Measurements from ENCODE around the gene SAAL1. TPM values are rescaled to one million over a fixed set of nuclear protein-coding genes. Genes with fewer than 3 reads are reported as not detected.

The SAAL1 gene
- total RNA-seq, 5 donors from 2014 or later (not counting 1 experiment from before 2014, with no cell fraction given) = 17.2 to 22.5 (median 18.8) TPM

DNA sequence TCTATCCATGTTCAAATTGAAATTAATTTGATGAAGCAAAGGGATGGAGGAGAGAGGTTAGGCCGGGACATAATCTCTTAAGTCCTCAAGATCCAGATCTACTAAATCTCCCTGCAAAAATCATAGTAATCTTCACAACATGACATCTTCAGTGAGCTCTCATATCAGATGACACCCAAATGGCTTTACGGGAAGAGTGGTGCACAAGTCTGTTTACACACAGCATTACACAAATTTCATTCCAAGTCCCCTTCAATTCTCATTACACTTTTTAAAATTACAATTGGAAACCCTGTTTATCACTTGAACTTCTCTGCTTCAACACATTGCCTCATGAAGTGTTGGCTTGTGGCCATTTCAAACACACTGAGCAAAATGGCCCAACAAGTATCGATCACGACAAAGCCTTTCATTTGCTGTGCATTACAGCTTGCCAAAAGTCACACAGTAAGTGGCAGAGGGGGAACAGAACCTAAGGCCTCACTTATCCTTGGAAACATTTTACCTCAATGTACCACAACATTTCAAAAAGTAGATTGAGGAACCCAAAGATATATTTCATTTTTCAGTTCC lies 41.9 kb downstream of the SAAL1 start:
- Mint-ChIP-seq H3K9me3 (no peaks in the 10 kb centered on the region), H3K36me3 (peaks cover 11% of the 10 kb centered on the region), H3K27me3 (no peaks in the 10 kb centered on the region), H3K27ac (no peak overlapping the region), H3K4me3 (no peak overlapping the region), H3K4me1 (no peaks in the 10 kb centered on the region)
- Histone ChIP-seq H3K4me1 (ENCODE audit: control insufficient read depth in 1 of 2, extremely low read depth in 1 of 2, insufficient read depth in 2 of 2, low read length in 2 of 2) (no peaks in the 10 kb centered on the region), H3K9me3 (no peaks in the 10 kb centered on the region), H3K27me3 (replicated peaks in 1 of 2; ENCODE audit: control insufficient read depth in 2 of 2, extremely low read depth in 1 of 2, insufficient read depth in 2 of 2, low read length in 1 of 2) (no peaks in the 10 kb centered on the region), H3K27ac (ENCODE audit: low read length) (no peak overlapping the region), H3K36me3 (ENCODE audit: control insufficient read depth in 2 of 2, extremely low read depth in 1 of 2, insufficient read depth in 1 of 2, low read length in 1 of 2) (no peaks in the 10 kb centered on the region), H3K4me3 (ENCODE audit: control insufficient read depth in 1 of 2, extremely low read depth in 1 of 2, low read length in 1 of 2) (no peak overlapping the region)
- ChIA-PET POLR2A (interaction anchor here in 1 of 2 donors (0.6 kb wide), 1 partner anchor 10 kb away, joined by 5 read pairs; no protein-coding TSS in a partner anchor), CTCF (no interaction called here)
- ATAC-seq (replicated peaks in 1 of 4) = no peak
- WGBS (ENCODE audit: insufficient coverage) = 96% methylated on average over 3 of the region's 4 CpGs
- DNase-seq = no peak

DNA sequence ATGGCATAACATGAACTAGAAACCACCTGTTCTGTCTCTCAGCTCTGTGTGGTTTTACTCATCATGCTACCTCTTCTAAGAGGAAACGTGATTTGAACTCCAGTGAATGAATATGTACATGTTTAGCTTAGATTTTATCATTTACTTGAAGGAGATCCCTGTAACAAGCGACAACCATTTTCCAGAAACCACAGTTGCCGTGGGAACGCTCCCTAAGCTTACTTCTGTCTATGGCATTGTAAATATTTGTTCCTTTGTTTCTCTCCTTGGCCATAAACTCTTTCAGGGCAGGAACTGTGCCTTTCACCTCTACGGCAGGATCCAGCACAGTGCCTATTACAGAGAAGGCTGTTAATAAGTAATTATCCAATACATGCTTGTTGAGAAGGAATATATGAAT lies 42.8 kb downstream of the SAAL1 start:
- Mint-ChIP-seq H3K36me3 (peaks cover 4% of the 10 kb centered on the region), H3K4me1 (no peaks in the 10 kb centered on the region), H3K27me3 (no peaks in the 10 kb centered on the region), H3K27ac (no peak overlapping the region), H3K4me3 (no peak overlapping the region), H3K9me3 (no peaks in the 10 kb centered on the region)
- no peaks in the 10 kb centered on the region for H3K36me3 ChIP-seq (ENCODE audit: control insufficient read depth in 2 of 2, extremely low read depth in 1 of 2, insufficient read depth in 1 of 2, low read length in 1 of 2)
- no peaks in the 10 kb centered on the region for H3K27me3 ChIP-seq (replicated peaks in 1 of 2; ENCODE audit: control insufficient read depth in 2 of 2, extremely low read depth in 1 of 2, insufficient read depth in 2 of 2, low read length in 1 of 2)
- ATAC-seq (replicated peaks in 1 of 4) (no peak), DNase-seq (no peak)
- no peaks in the 10 kb centered on the region for H3K9me3 ChIP-seq
- no peak overlapping the region for H3K4me3 ChIP-seq (ENCODE audit: control insufficient read depth in 1 of 2, extremely low read depth in 1 of 2, low read length in 1 of 2)
- no peak overlapping the region for H3K27ac ChIP-seq (ENCODE audit: low read length)
- POLR2A ChIA-PET = interaction anchor here in 1 of 2 donors (0.6 kb wide), 2 partner anchors 9 to 26 kb away, joined by 3 to 5 read pairs; no protein-coding TSS in a partner anchor
- no CpG with 5 or more reads among the region's 5 CpGs for WGBS (ENCODE audit: insufficient coverage)
- CTCF ChIA-PET = interaction anchor here in 1 of 2 donors (0.6 kb wide), 1 partner anchor 1258 kb away, joined by 5 read pairs; no protein-coding TSS in a partner anchor
- H3K4me1 ChIP-seq (ENCODE audit: control insufficient read depth in 1 of 2, extremely low read depth in 1 of 2, insufficient read depth in 2 of 2, low read length in 2 of 2) = no peaks in the 10 kb centered on the region

DNA sequence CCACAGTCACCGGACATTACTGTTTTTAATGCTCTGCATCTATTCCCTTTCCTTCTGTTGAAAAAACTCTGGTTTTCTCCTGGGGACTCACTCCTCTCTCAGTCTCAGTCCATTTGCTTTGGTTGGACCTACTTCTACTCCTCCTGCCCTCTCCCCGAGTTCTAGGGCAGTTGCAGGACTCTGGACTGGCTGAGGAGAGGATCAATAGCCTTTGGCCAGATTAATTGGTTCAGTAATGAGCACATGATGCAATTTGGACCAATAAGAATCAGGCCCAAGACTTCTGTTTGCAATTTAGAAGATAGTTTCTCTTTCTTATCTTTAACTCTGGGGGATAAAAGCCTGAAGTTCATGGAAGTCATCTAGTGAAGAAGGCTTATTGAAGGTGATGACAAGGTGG lies 44.5 kb downstream of the SAAL1 start:
- no peaks in the 10 kb centered on the region for H3K27me3 ChIP-seq (replicated peaks in 1 of 2; ENCODE audit: control insufficient read depth in 2 of 2, extremely low read depth in 1 of 2, insufficient read depth in 2 of 2, low read length in 1 of 2)
- no peaks in the 10 kb centered on the region for H3K9me3 ChIP-seq
- WGBS (ENCODE audit: insufficient coverage) = 100% methylated on average over 1 of the region's 2 CpGs
- H3K27ac ChIP-seq (ENCODE audit: low read length) = no peak overlapping the region
- ATAC-seq (replicated peaks in 1 of 4) (no peak), DNase-seq (no peak)
- H3K27me3 Mint-ChIP-seq = no peaks in the 10 kb centered on the region
- ChIA-PET POLR2A (no interaction called here), CTCF (no interaction called here)
- no peak overlapping the region for H3K27ac Mint-ChIP-seq
- H3K36me3 ChIP-seq (ENCODE audit: control insufficient read depth in 2 of 2, extremely low read depth in 1 of 2, insufficient read depth in 1 of 2, low read length in 1 of 2) = no peaks in the 10 kb centered on the region
- H3K4me1 ChIP-seq (ENCODE audit: control insufficient read depth in 1 of 2, extremely low read depth in 1 of 2, insufficient read depth in 2 of 2, low read length in 2 of 2) = no peaks in the 10 kb centered on the region
- H3K36me3 Mint-ChIP-seq = peaks cover 4% of the 10 kb centered on the region
- H3K4me3 Mint-ChIP-seq = no peak overlapping the region
- no peaks in the 10 kb centered on the region for H3K9me3 Mint-ChIP-seq
- no peak overlapping the region for H3K4me3 ChIP-seq (ENCODE audit: control insufficient read depth in 1 of 2, extremely low read depth in 1 of 2, low read length in 1 of 2)
- H3K4me1 Mint-ChIP-seq = no peaks in the 10 kb centered on the region

DNA sequence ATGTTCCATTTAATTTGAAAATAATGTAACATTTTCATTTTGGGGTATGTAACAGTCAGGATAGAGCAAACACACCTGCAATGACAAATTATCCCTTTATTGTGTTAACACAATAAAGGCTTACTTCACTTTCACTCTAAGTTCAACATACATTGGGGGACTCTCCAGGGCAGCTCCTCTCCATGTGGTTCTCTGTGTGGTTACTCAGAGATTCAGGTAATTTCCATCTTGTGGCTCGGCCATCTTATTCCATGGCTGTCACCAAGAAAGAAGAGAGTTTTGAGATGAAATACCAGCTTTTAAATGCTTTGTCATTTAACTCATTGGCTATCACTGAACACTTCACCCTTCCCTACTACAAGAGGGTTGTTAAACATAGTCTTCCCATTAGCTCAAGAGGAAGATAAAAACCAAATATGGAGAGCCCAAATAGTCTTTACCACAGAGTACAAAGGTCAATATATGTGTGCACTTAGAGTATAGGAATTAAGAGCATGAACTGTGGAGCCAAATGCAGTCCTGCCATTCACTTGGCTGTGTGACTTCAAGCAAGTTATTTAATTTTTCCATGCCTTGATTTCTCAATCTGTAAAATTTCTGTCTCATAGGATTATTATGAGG lies 49.2 kb downstream of the SAAL1 start:
- peaks cover 3% of the 10 kb centered on the region for H3K36me3 Mint-ChIP-seq
- no peaks in the 10 kb centered on the region for H3K4me1 Mint-ChIP-seq
- H3K27ac Mint-ChIP-seq = no peak overlapping the region
- Histone ChIP-seq H3K4me1 (ENCODE audit: control insufficient read depth in 1 of 2, extremely low read depth in 1 of 2, insufficient read depth in 2 of 2, low read length in 2 of 2) (no peaks in the 10 kb centered on the region), H3K4me3 (ENCODE audit: control insufficient read depth in 1 of 2, extremely low read depth in 1 of 2, low read length in 1 of 2) (no peak overlapping the region), H3K27ac (ENCODE audit: low read length) (no peak overlapping the region), H3K9me3 (no peaks in the 10 kb centered on the region), H3K36me3 (ENCODE audit: control insufficient read depth in 2 of 2, extremely low read depth in 1 of 2, insufficient read depth in 1 of 2, low read length in 1 of 2) (no peaks in the 10 kb centered on the region), H3K27me3 (replicated peaks in 1 of 2; ENCODE audit: control insufficient read depth in 2 of 2, extremely low read depth in 1 of 2, insufficient read depth in 2 of 2, low read length in 1 of 2) (no peaks in the 10 kb centered on the region)
- ChIA-PET POLR2A (no interaction called here), CTCF (no interaction called here)
- no peaks in the 10 kb centered on the region for H3K9me3 Mint-ChIP-seq
- WGBS (ENCODE audit: insufficient coverage) = no CpG with 5 or more reads among the region's 1 CpG
- ATAC-seq (replicated peaks in 1 of 4) (no peak), DNase-seq (no peak)
- no peak overlapping the region for H3K4me3 Mint-ChIP-seq
- no peaks in the 10 kb centered on the region for H3K27me3 Mint-ChIP-seq

DNA sequence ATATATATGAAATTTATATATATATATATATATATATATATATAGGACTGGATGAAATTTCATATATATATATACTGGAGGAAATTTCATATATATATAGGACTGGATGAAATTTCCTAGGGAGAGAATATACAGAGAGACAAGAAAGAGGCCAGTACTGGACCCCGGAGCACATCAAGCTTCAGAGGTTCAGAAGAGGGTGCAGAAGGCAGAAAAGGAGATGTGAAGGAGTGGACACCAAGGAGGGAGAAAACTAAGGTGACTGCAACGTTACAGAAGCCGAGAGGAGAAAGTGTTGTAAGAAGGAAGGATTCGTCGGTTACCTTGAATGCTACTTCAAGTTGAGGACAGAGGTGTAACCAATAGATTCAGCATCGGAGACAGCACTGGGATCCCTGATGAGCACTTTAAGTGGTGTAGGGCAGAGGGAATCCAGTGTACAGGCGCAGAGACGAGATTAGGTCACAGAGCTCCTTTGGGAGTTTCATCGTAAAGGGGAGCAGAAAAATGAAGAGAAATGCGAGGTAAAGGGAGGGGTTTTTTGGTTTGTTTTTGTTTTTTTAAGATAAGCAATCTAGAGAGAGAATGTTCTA lies 51.3 kb downstream of the SAAL1 start:
- H3K4me1 ChIP-seq (ENCODE audit: control insufficient read depth in 1 of 2, extremely low read depth in 1 of 2, insufficient read depth in 2 of 2, low read length in 2 of 2) = no peaks in the 10 kb centered on the region
- 96% methylated on average over 9 of the region's 10 CpGs for WGBS (ENCODE audit: insufficient coverage)
- H3K27ac ChIP-seq (ENCODE audit: low read length) = no peak overlapping the region
- DNase-seq = no peak
- ATAC-seq (replicated peaks in 1 of 4) = no peak
- no peaks in the 10 kb centered on the region for H3K36me3 ChIP-seq (ENCODE audit: control insufficient read depth in 2 of 2, extremely low read depth in 1 of 2, insufficient read depth in 1 of 2, low read length in 1 of 2)
- H3K4me1 Mint-ChIP-seq = no peaks in the 10 kb centered on the region
- H3K27ac Mint-ChIP-seq = no peak overlapping the region
- no peaks in the 10 kb centered on the region for H3K27me3 ChIP-seq (replicated peaks in 1 of 2; ENCODE audit: control insufficient read depth in 2 of 2, extremely low read depth in 1 of 2, insufficient read depth in 2 of 2, low read length in 1 of 2)
- H3K4me3 Mint-ChIP-seq = no peak overlapping the region
- H3K9me3 Mint-ChIP-seq = no peaks in the 10 kb centered on the region
- ChIA-PET CTCF (interaction anchor here in 1 of 2 donors (0.7 kb wide), 1 partner anchor 1225 kb away, joined by 3 read pairs; no protein-coding TSS in a partner anchor), POLR2A (interaction anchor here in 1 of 2 donors (0.6 kb wide), 1 partner anchor 9 kb away, joined by 5 read pairs; no protein-coding TSS in a partner anchor)
- H3K9me3 ChIP-seq = no peaks in the 10 kb centered on the region
- H3K4me3 ChIP-seq (ENCODE audit: control insufficient read depth in 1 of 2, extremely low read depth in 1 of 2, low read length in 1 of 2) = no peak overlapping the region
- H3K36me3 Mint-ChIP-seq = peaks cover 3% of the 10 kb centered on the region
- no peaks in the 10 kb centered on the region for H3K27me3 Mint-ChIP-seq

DNA sequence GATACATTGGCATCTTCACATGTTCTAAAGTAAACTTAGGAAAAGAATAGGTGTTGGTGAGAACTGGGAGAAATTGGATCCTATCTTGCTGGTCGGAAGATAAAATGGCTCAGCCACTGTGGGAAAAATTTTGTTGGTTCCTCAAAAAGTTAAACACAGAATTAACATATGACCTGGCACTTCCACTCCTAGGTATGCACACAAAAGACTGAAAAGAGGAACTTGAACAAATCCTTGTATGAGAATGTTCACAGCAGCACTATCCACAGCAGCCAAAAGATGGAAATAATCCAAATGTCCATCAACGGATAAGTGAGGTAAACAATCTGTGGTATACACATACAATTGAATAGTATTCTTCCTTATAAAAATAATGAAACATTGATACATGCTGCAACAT lies 55.0 kb downstream of the SAAL1 start:
- Histone ChIP-seq H3K27me3 (replicated peaks in 1 of 2; ENCODE audit: control insufficient read depth in 2 of 2, extremely low read depth in 1 of 2, insufficient read depth in 2 of 2, low read length in 1 of 2) (peaks cover 5 to 6% of the 10 kb centered on the region in 2 experiments), H3K4me3 (ENCODE audit: control insufficient read depth in 1 of 2, extremely low read depth in 1 of 2, low read length in 1 of 2) (no peak overlapping the region), H3K27ac (ENCODE audit: low read length) (no peak overlapping the region), H3K9me3 (no peaks in the 10 kb centered on the region), H3K36me3 (ENCODE audit: control insufficient read depth in 2 of 2, extremely low read depth in 1 of 2, insufficient read depth in 1 of 2, low read length in 1 of 2) (no peaks in the 10 kb centered on the region), H3K4me1 (ENCODE audit: control insufficient read depth in 1 of 2, extremely low read depth in 1 of 2, insufficient read depth in 2 of 2, low read length in 2 of 2) (no peaks in the 10 kb centered on the region)
- WGBS (ENCODE audit: insufficient coverage) = no CpG with 5 or more reads among the region's 2 CpGs
- Mint-ChIP-seq H3K9me3 (peaks cover 0 to 15% (median 13%) of the 10 kb centered on the region in 3 donors), H3K36me3 (peaks cover 9% of the 10 kb centered on the region), H3K27ac (no peak overlapping the region), H3K4me1 (no peaks in the 10 kb centered on the region), H3K27me3 (peaks cover 17 to 28% of the 10 kb centered on the region in 2 donors), H3K4me3 (no peak overlapping the region)
- POLR2A ChIA-PET = no interaction called here
- no peak for DNase-seq
- no peak for ATAC-seq (replicated peaks in 1 of 4)
- CTCF ChIA-PET = no interaction called here

All from T-cell (primary cell).